HG03045 (cell line): ENCODE results near the gene DGKG.

Experiments used
- ATAC-seq: cut with Tn5 transposase; IDR thresholded peaks from one replicate; pipeline ENCODE4 v1.9.1; 2021; ENCODE audit warnings: mild to moderate bottlenecking, moderate library complexity; ENCODE audit not compliant: unreplicated experiment

DGKG gene

DNA sequence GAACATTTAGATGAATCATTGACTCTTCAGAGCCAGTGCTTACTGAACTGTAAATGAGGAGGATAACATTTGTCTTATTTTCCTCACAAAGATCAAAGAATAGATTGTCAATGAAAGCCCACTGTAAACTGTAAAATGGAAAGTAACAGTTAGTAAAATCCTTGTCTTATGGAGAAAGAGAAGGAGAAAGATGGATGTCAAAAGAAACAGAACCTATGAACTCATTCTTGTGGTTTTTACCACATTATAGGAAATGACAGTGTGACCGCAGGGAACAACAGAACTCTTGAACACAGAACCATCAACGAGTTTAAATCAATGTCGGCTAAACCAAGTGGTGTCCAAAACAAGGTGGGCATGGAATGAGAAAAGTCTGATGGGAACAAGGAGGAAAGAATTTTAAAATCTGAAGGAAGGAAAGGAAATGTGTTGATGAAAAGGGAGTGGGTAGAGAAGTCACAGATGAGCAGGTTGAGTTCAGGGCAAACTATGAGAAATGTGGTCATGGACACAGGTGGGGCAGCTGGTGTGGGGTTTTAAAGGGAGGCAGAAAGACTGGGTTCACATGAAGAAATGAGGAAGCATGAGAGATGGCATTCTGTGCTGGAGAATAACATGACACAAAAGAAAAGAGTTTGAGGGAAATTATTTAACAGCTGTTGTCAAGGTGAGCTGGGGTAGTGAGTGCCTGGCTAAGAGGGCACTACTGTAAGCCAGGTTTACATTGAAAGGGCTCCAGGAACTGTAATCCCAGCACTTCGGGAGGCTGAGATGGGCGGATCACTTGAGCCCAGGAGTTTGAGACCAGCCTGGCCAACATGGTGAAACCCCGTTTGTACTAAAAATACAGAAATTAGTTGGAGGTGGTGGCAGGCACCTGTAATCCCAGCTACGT, 210.7 kb downstream of the DGKG start:
- no peak for ATAC-seq

DNA sequence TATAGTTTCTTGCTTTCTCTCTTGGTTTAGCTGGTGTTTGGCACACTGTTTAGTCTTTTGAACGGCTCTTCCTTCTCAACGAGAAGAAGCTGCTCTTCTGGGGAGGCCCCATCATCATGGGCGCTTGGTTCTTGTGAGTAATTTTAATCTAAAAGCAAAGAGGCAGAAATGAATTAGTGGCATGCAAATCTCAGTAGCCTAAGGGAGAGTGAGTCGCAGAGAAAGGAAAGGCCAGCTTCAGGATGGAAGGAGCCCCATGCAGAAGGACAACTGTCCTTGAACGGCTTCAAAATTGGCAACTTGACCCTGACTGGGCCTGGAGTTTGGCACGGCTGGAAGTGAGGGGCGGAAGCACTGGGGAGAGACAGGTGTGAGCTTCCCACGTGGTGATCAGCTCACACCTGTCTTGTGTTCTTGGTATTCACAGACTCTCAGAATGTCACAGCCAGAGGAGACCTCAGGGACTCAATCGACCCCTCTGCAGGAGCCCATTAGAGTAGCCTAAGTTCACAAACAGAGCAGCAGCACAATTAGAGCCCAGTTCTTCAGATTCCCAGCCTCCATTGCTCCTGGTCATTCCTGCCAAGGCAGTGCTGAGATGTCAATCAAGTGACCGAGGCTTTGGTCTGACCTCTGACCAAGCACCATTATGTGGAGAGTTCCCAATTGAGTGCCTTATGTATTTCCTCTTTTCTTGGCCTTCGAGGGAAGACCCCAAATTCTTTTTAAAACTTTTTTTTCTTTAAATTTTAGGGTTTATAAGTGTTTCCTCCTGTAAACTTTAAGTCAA, 211.8 kb downstream of the DGKG start:
- ATAC-seq = no peak

DNA sequence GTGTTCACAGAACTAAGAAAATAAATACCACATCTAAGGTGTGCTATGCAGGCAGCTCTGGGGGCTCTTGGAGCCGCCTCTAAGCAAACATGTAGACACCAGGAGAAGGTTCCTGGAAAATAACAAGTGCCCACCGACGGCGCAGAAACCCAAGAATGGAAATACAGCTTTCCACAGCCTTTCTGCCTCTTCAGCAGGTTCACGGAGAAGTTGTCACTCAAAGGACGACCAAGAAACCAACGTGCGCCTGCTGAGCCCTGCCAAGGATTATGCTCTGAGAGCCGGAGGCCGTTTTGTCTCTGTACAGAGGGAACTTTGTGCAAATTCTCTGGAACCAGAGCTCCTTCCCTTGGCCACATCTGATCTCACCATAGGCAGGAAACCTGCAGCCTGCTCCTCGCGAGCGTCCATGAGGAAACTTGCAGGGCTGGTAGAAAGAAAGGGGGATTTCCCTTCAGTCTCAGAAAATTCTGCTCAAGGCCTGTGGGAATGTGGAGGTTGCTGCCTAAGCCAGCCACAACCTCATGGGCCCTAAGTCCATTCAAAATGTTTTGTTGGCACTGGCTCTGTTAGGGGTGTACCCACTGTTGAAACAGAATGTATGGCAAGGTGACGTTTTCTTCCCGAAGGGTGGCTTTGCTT, 212.6 kb downstream of the DGKG start:
- ATAC-seq = no peak

DNA sequence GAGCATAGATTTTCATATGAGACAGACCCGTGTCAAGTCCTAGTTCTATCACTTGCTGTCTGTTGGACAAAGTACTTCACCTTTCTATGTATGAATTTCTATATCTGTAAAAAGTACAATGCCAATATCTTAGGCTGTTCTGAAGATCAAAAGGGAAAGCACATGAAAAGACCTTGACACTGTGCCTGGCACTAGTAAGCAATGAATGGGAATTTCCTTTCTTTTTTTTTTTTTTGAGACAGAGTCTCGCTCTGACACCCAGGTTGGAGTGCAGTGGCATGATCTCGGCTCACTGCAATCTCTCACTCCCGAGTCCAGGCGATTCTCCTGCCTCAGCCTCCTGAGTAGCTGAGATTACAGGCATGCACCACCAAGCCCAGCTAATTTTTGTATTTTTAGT, 217.8 kb downstream of the DGKG start:
- ATAC-seq = no peak

DNA sequence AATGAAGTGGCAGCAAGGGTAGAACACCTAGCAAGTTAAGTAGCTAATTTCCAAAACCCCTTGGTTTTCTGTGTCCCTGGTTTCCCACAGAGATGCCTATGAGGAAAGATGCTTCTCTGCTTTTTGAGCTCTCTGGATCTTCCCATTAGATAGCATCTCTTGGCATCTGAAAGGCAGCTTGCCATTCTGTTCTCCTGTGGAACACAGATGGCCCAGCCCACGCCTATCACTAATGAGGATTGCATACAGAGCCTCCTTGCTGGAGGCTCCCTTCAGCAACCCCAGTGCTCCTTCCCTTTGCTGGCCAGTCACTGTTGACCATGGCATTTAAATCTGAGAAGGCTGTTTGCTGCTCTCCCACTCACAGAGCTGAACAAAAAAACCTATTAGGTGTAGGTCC, 218.8 kb downstream of the DGKG start:
- no peak for ATAC-seq

DNA sequence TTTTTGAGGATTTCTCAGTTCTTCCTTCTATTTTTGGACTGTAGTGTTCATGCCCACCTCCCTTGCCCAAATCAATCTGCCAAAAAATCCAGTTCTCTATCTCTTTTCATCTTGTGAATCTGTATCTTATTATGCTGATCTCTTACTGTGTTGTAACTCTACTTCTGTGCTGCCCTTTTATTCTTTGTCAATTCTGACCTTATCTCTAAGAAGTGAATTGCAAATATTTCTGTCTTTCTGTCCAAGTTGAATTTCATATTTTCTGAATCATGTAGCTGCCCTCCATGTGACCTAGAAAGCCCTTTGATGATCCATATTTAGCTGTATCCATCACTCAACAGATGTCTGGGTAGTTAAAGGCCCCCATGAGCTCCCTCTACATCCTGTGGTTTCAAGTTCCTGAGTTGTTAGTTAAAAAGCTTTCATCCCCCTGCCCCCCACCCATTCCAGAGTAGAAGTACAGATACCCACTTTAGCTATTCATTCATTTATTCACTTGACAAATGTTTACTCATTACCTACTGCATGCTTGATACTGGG, 219.6 kb downstream of the DGKG start:
- ATAC-seq = no peak

DNA sequence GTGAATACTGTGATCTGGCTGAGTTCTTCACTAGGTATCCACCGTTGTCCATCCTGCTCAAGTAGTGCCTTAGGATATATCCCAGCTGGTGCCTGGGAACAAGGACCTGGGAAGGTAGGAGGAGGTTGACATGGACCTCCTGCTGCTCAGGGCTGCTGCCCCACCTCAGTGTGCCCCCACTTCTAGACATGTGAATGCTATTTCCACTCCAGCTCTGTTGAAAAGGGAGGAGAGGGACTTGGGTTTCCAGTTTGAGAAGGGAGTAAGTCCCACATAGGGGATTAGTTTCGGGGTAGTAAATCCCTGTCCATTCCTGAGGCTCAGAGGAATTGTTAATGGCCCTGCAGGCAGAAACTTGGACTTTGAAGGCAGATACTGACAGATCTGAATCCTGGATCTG, 220.2 kb downstream of the DGKG start:
- no peak for ATAC-seq

DNA sequence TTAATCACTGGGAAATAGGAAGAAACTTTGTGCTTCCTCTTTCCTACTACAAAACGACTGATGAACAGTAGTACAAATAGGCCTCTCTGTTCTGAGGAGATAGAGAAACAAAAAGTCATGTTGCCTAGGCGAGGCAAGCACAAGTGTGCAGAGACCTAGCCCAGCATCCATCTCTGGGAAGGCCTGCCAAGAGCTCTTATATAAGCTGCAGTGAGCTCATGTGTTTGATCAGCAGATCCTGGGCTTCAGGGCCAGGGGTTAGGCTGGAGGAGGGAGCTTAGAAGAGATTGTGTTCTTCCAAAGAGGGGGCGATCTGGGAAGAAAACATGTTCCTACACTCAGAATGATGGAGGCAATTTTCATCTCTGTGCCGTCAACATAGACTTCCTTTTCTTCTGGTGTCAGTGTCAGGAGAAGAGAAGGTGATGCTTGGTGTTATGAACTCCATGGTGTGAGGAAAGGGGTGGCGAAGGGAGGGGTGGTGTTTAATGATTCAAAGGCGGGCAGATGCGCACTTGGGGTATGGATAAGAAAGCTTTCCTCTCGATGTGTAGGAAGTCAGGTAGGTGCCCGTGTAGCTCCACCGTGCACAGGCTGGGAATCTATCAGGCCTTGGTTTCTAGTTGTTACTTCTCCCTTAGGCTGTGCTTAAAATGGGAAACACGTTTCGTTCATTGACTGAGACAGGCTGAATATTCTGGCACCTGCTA, 223.6 kb downstream of the DGKG start:
- ATAC-seq = no peak

DNA sequence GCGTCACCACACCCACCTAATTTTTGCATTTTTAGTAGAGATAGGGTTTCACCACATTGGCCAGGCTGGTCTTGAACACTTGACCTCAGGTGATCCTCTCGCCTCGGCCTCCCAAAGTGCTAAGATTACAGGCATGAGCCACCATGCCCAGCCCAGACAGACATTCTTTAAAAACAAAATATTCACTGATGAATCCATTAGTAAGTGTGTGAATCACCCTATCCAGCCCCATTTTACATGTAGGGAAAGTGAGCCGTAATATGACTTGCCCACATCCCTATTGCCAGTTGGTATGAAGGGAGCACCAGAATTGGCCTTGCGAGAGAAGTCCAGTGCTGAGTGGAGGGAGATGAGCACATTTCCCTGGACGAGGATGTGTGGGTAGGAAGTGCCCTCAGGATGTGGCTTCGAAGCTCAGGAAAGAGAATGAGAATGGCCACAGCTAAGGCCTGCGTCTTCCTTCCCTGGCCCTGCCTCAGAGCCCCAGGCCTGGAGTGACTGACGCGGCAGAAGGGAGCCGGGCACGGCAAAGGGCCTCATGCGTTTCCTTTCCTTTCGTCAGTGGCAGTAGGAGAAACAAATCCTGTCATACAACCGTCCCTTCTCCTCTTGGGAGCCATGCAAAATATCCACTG, 224.9 kb downstream of the DGKG start:
- ATAC-seq = no peak

DNA sequence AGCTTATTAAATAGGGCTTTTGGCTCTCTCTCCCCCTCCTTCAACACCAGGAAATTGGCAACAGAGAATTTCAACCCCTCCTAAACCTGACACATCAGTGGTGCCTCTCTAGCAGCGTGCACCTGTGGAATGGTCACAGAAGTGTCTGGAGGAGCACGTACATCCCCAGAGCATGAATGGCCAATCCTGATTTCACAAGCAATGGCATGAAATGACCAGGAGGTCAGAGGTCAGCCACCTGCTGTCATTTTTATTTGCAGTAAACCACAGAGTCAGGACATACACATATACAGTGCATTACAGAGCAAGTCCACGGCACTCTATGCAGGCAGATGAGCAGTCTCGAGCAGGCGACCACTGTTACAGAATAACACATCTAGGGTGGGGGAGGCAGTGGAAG, 228.1 kb downstream of the DGKG start:
- ATAC-seq = no peak

DNA sequence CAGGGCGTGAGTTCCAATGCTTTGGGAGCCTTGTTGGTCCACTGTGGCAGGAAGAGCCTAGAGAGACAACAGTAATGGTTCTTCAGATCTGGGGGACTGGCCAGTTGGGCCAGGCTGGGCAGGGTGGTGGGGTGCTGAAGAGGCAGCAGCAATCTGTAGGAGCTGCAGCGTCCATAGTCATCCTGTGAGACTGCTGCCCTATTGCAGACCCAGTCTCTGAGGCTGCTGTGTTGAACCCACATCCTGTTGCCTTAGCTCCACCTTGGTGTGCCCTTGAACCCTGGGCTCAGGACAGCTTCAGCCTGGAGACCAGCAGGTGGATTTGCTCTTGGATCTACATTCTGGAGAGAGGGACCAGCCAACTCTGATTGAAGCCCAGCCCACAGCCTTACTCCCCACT, 229.5 kb downstream of the DGKG start:
- ATAC-seq = no peak

DNA sequence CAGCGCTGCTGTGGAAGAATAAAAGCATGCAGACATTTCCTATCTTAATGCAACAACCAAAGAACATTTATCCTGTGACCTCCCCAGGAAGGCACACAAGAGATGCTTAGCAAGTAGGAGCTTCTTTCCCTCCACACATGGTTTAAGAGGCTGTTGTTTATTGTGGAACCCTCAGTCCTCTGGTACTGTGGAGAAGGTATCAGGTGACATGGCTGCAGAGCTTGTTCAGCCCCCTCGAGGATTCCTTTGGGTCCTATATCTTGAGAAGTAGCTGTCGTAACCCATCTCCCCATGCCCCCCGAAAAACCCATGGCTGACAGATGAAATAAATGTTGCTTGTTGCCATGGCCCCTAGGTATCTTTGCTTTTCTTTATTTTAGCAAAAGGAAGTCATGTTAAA, 232.8 kb downstream of the DGKG start:
- no peak for ATAC-seq

DNA sequence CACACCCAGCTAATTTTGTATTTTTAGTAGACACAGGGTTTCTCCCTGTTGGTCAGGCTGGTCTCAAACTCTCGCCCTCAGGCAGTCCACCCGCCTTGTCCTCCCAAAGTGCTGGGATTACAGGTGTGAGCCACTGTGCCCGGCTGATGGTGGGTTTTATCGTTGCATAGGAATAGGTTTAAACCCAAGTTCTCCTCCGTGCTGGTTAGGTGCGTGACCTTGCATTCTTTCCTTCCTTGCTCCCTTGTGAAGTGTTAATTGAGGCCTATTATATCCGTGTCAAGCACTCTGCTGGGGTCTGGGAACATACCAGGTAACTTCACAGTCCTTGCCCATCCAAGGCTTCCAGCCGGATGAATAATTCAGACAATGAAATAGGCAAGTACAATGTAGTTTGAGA, 233.9 kb downstream of the DGKG start:
- ATAC-seq = no peak

DNA sequence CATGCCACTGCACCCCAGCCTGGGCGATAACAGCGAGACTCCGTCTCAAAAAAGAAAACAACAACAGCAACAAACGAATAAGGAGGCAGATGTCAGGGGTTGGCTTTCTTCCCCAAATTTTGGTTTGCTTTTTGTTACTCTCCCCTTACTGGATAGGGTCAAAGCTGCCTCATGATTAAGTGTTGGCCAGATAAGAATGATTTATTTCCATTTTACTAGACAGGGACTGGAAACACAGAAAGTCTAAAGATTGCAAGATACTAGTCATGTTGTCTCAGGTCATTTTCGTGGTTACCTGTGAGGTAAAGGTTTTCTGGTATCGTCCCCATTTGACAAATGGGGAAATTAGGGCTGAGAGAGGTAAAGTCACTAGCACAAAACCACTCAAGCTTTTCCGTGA, 234.6 kb downstream of the DGKG start:
- ATAC-seq = no peak

DNA sequence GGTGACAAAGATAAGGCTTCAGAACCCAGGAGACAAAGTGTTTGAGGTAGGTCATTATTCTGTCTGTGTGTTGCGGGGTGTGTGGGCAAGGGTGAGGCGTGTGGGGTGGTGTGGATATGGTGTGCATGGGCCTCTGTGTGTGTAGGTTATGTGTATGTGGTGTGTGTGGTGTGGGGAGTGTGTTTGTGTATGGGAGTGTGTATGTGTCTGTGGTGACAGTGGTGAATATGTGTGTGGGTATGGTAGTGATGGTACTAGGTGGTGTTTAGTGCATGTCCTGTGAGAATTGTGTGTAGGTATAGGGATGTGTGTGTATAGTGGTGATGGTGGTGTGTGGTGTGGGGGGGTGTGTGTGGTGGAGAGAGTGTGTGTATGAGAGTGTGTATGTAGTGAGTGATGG, 236.9 kb downstream of the DGKG start:
- ATAC-seq = no peak

DNA sequence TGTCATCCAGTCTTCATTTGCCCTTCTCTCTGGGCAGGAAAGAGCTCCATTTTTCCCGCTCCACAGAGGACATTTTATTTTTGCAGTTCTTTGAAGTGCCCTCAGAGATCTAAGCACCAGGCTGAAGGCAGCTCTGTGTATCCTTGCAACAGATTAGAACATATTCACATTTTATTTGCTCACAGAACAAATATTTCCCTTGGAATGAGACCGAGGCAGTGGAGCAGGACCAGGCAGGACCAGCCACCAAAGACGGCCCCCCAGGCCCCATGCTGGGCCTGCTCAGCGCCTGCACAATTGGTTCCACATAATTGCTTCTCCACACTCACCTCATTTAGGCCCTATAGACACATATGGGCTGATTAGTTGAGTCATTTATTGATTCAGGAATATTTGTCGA, 237.4 kb downstream of the DGKG start:
- ATAC-seq = no peak

DNA sequence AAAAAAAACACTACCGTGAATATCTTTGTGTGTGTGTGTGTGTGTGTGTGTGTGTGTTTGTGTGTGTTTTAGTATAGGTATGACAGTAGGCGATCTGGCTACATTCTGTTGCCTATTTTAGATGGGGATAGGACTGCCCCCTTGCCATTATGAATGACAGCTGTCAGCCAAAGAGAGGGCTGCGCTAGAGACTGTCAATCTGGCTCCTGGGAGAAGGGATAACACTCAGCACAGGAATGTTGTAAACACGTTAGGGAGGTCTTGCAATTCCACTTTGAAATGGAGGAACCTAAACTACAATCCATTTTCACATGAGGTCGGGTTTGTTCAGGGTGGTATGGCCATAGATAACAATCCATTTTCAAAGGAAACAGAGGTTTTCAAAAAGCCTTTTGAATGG, 239.0 kb downstream of the DGKG start:
- ATAC-seq = no peak

DNA sequence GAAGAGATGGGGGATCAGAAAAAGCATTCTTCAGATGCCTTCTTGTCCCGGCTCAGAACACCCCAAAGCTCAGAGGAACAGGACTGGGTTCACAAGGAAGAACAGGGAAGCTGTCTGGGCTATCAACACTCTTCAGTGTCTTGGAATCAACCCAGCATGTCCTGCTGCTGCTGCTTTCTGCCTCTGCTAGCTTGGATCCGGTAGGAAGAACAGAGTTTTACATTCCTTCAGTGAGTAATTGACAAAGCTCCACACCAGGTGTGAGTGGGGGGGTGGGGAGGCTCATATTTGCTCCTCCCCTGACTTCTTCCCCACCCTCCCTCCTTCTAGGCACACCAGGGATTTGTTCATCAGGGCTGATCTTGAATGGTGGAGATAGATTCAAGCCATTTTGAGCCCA, 240.1 kb downstream of the DGKG start:
- no peak for ATAC-seq

DNA sequence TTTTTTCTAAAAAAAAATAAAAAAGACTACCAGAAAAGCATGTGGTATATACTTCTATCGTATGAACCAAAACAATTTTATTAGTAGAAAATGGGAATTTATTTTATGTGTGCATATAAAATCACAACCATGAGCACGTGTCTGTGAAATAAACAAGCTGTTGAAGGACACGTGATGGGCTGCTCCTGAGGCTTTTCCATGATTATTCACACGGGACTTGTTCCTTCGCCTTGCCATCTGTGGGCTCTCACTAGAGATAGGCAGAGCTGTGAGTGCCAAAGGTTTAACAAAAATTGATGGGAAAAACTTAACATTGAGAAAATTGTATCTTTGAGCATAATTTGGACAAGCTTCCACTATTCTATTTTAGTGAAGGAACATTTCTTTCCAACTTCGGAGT, 240.8 kb downstream of the DGKG start:
- no peak for ATAC-seq

DNA sequence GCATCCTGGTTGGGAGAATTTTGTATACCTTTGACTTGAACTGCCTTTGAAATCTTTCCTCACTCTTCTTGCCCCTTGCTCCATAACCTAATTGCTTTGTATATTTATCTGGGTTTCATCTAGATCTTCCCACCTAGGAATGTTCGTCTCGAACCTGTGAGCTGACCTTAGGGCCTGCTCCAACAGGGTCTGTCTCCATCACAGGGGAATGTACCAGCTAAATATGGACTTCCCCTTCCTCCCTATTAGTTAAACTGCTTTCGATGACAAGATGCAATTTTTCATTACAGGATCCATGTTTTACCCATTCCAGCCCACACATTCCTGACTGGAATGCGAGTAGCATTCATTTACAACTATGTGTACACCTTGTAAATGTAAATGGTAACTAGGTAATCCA, 242.5 kb downstream of the DGKG start:
- ATAC-seq = no peak
